HUDEP-2 (cell line): ENCODE measurements around the gene GABRG3.

Experiments used
- DNase-seq, 76 experiments: peaks; one replicate each; lab custom pipeline; 2025; ENCODE audit not compliant: unreplicated experiment in 76 of 76; lab: John Stamatoyannopoulos, UW

Gene GABRG3

GRCh38 chr15:26970712-26971210 lies at the start of gene GABRG3:
TSS of gene GABRG3 (plus strand) at chr15:26971181.
- no peak for DNase-seq

- DNase-seq = no peak
These were observed 49.5 kb upstream of the GABRG3 start for GRCh38 chr15:26921433-26921832.

- DNase-seq = no peak
These were observed 44.9 kb upstream of the GABRG3 start for GRCh38 chr15:26926081-26926480.

GRCh38 chr15:26928051-26928450 lies 42.9 kb upstream of the GABRG3 start:
- DNase-seq = no peak

- DNase-seq = no peak
These were observed 41.4 kb upstream of the GABRG3 start for GRCh38 chr15:26929588-26929987.

GRCh38 chr15:26934848-26935247 lies 36.1 kb upstream of the GABRG3 start:
- DNase-seq = no peak

GRCh38 chr15:26935322-26935721 lies 35.7 kb upstream of the GABRG3 start:
- no peak for DNase-seq

- no peak for DNase-seq
These were observed 34.5 kb upstream of the GABRG3 start for GRCh38 chr15:26936502-26936901.

- DNase-seq = no peak
These were observed 33.8 kb upstream of the GABRG3 start for GRCh38 chr15:26937134-26937533.

GRCh38 chr15:26939398-26939797 lies 31.6 kb upstream of the GABRG3 start:
- DNase-seq = no peak

GRCh38 chr15:26941489-26941888 lies 29.5 kb upstream of the GABRG3 start:
- no peak for DNase-seq

- no peak for DNase-seq
These were observed 27.1 kb upstream of the GABRG3 start for GRCh38 chr15:26943866-26944265.

GRCh38 chr15:26945046-26945445 lies 25.9 kb upstream of the GABRG3 start:
- no peak for DNase-seq

GRCh38 chr15:26950001-26950400 lies 21.0 kb upstream of the GABRG3 start:
- no peak for DNase-seq

GRCh38 chr15:26954403-26954802 lies 16.6 kb upstream of the GABRG3 start:
- DNase-seq = no peak

- no peak for DNase-seq
These were observed 3.2 kb upstream of the GABRG3 start for GRCh38 chr15:26967719-26968269.

- DNase-seq = no peak
These were observed 2.2 kb upstream of the GABRG3 start for GRCh38 chr15:26968806-26969205.

- no peak for DNase-seq
These were observed 464 bp downstream of the GABRG3 start for GRCh38 chr15:26971271-26972018.

GRCh38 chr15:26972636-26973035 lies 1.7 kb downstream of the GABRG3 start:
- DNase-seq = no peak

- DNase-seq = peak in 5 of 76 experiments; percentile 1 to 16 (median 2)
These were observed 3.3 kb downstream of the GABRG3 start for GRCh38 chr15:26974120-26974780.

GRCh38 chr15:26981492-26981891 lies 10.5 kb downstream of the GABRG3 start:
- DNase-seq = no peak

- peak in 16 of 76 experiments; percentile 1 to 42 (median 10) for DNase-seq
These were observed 12.8 kb downstream of the GABRG3 start for GRCh38 chr15:26983822-26984221.
